Measurements from ENCODE around the gene GOT1.

GOT1 gene

DNA sequence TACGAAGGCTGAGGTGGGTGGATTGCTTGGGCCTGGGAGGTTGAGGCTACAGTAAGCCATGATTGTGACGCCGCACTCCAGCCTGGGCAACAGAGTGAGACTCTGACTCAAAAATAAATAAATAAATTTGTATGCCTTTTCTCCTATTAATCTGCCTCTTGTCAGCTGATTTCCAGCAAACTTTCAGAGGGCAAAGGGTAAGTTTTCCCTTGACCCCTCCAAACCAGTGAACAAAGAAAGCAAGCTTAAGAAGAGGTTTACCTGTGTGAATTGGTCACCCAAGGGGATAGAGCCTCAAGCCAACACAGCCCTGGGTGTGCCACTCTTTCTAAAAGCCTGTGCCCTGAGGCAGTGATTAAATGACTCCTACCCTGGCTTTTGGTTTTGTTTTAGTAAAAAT is 30.8 kb downstream of the GOT1 start:
- TF ChIP-seq, protein P1, sequence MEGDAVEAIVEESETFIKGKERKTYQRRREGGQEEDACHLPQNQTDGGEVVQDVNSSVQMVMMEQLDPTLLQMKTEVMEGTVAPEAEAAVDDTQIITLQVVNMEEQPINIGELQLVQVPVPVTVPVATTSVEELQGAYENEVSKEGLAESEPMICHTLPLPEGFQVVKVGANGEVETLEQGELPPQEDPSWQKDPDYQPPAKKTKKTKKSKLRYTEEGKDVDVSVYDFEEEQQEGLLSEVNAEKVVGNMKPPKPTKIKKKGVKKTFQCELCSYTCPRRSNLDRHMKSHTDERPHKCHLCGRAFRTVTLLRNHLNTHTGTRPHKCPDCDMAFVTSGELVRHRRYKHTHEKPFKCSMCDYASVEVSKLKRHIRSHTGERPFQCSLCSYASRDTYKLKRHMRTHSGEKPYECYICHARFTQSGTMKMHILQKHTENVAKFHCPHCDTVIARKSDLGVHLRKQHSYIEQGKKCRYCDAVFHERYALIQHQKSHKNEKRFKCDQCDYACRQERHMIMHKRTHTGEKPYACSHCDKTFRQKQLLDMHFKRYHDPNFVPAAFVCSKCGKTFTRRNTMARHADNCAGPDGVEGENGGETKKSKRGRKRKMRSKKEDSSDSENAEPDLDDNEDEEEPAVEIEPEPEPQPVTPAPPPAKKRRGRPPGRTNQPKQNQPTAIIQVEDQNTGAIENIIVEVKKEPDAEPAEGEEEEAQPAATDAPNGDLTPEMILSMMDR (conservative IDR thresholded peaks at IDR 0.05; ENCODE audit: low read depth) = no peak
- CTCF ChIA-PET = interaction anchor here (0.9 kb wide), 1 partner anchor 36 kb away, joined by 3 read pairs; no protein-coding TSS in a partner anchor
- no peak for DNase-seq (ENCODE audit: low spot score)
- POLR2A ChIA-PET (ENCODE audit: low non-redundant PET) = no interaction called here
- H3K27ac ChIP-seq = no peak overlapping the region

DNA sequence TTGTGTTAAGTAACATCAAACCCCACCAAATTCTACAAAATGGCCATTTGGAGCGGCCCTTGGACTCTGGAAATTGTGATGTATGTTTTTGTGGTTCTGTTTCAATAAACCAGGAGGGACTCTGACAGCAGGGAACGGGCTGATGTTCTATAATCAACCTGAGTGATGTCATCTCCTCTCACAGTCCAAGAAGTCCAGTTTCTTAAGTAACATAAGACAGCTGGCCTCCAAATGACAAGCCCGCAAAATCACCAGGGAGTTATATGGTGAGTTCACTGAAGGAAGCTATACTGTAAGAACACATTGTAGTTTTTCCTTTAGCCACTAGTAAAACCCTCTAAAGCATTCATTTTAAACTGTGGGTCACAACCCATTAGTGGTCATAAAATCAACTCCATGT is 34.0 kb downstream of the GOT1 start:
- ChIA-PET POLR2A (ENCODE audit: low non-redundant PET) (no interaction called here), CTCF (interaction anchor here (0.5 to 0.9 kb wide), 2 partner anchors 163 to 1654 kb away, joined by 3 to 4 read pairs; no protein-coding TSS in a partner anchor)
- TF ChIP-seq, protein P1 (conservative IDR thresholded peaks at IDR 0.05; ENCODE audit: low read depth) = no peak
- DNase-seq (ENCODE audit: low spot score) = peak; percentile 17
- H3K27ac ChIP-seq = no peak overlapping the region

DNA sequence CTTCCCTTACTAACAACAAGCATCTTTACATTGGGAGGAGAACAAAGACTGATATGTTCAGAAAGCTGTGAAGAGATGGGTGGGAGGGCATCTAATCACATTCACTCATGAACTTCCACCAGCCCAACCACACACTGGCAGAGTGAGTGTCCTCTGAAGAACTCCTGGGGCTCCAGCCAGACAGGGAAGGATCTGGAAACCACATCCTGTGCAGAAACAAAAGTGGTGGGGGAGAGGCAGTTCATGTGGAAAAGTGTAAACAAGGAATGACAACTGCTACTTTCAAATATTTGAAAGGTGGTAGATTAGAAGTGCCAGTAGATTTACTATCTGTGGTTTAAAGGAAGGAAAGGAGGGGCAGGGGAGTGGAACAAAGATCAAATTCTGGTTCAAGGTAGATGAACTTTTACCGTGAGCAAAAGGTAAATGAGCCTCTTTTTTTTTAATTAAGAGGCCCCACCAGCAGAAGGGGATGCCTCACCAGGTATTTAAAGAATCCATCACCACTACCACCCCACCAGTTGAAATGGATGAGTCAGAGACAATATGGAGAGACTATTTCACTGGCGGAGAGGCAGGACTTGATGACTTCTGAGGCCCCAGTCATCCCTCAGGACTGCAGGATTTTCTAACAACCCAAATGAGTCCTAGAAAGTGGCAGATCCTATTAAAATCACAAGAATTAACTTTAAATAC is 34.5 kb downstream of the GOT1 start:
- TF ChIP-seq, protein P1 (conservative IDR thresholded peaks at IDR 0.05; ENCODE audit: low read depth) = no peak
- POLR2A ChIA-PET (ENCODE audit: low non-redundant PET) = no interaction called here
- peak; percentile 94 for DNase-seq (ENCODE audit: low spot score)
- CTCF ChIA-PET = no interaction called here
- H3K27ac ChIP-seq = no peak overlapping the region

DNA sequence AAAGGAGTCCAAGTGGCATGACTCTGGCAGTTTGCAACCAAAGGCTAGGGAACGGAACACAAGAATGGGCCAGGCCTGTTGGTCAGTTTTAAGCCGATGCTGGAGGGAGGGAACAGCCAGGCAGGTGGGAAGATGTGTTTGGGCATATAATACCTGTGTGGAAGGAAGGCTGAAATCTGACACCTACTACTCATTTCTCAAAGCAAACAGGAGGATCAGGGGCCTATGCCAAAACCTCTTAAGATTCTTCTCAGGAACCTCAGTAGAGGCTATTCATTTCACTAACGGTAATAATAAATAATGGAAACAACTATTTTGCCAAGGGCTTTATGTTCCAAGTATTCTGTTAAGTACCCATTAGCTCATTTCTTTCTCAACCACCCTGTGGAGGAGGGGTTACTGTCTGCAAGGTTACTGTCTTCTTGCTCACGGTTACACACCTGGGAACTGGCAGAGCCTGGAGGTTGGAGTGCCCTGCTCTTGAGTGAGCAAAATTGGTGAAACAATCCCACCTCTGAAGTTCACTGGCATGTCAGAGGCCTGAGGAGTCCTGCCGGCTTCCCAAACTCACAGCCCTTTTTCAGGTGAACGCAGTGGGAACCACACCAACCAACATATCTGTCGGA is 35.5 kb downstream of the GOT1 start:
- CTCF ChIA-PET = interaction anchor here (0.5 kb wide), 1 partner anchor 41 kb away, joined by 3 read pairs; no protein-coding TSS in a partner anchor
- POLR2A ChIA-PET (ENCODE audit: low non-redundant PET) = no interaction called here
- DNase-seq (ENCODE audit: low spot score) = peak; percentile 51
- H3K27ac ChIP-seq = no peak overlapping the region
- TF ChIP-seq, protein P1 (conservative IDR thresholded peaks at IDR 0.05; ENCODE audit: low read depth) = no peak

DNA sequence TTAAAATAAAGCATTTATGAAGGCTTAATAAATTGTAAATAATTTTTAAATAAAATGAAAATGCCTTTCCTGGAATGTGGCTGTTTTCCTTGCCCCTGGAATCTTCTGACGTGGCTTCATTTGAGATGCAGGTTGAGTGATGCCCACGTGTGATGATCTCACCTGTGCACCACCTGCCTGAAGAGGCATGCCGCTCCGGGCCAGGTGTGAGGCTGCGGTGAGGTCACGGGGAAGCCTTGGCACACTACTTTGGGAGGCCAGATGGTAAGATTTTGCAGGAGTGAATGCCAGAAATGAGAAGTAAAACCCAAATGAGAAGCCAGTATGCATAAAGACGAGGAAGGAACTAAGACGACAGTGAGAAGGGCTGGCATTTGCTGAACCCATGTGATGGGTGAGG is 36.2 kb downstream of the GOT1 start:
- H3K27ac ChIP-seq = no peak overlapping the region
- POLR2A ChIA-PET (ENCODE audit: low non-redundant PET) = no interaction called here
- DNase-seq (ENCODE audit: low spot score) = peak; percentile 57
- TF ChIP-seq, protein P1 (conservative IDR thresholded peaks at IDR 0.05; ENCODE audit: low read depth) = no peak
- CTCF ChIA-PET = no interaction called here

DNA sequence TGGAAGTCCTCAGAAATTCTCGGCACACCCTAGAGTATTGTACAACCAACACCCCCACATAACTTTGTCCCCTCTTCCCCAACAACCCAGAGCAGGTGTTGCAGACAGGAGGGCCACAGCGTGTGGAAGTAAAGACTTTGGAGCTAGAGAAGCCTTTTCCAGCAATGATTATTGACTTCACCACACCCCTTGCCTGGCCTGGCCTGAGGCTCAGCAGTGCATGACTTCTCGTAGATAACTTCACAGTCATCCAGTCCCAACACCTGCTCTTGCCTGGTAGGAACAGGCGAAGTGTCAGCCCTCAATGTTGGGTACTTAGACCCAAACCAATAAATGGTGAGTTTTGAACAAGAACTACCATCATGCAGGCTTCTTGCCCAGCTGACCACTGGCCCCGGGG is 36.7 kb downstream of the GOT1 start:
- no peak overlapping the region; the same call in 1 of the 2 replicates for H3K27ac ChIP-seq
- DNase-seq (ENCODE audit: low spot score) = no peak
- ChIA-PET CTCF (no interaction called here), POLR2A (ENCODE audit: low non-redundant PET) (interaction anchor here (0.5 to 0.7 kb wide), 2 partner anchors 30 to 36 kb away, joined by 3 to 4 read pairs; no protein-coding TSS in a partner anchor)
- TF ChIP-seq, protein P1 (conservative IDR thresholded peaks at IDR 0.05; ENCODE audit: low read depth) = no peak
